Epidermal melanocyte (primary cell): Measurements from ENCODE around the gene S100A9.
"Not testable (repeated sequence)": the region's sequence is repeated elsewhere in the genome, so short reads cannot be mapped to it uniquely, and the experiment has no call there.

ENCODE experiments used
- DNase-seq: peaks from one replicate; pipeline ENCODE4 v3.0.0; 2011; ENCODE audit warnings: low spot score; ENCODE audit not compliant: insufficient read length

The S100A9 gene

DNA sequence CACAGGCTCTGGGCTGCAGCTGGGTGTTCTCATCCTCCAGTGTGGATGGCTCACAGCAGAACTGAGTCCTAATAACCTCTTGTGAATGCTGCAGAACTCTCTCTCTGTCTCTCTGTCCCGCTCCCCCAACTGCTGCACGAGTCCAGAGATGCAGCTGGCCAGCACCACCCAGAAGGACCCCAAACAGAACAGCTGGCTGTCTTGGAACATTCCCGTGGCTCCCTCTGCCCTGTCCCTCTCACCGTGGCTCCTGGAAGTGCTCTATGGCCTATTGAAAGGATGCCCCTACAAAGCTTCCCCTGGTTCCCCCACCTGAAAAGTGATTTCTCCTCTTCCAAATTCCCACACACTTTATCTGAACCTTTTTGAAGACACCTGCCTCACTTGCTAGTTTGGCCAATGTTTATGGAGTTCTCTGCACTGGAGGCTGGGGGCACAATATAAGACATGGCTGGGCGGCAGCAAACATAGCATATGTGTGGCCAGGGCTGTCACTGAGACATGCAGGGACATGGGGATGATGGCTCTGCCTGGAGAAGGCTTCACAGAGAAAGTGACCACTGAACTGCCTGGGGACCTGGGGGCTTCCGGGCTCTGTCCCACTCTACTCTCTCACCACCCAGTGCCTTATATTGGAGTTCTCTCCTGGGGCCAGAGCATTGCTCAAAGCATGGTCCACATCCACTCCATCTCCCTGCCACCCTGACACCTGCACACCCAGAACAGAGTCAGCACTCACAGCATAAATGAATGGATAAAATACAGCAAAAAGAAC, 48.4 kb downstream of the S100A9 start:
- DNase-seq = not testable (repeated sequence)

DNA sequence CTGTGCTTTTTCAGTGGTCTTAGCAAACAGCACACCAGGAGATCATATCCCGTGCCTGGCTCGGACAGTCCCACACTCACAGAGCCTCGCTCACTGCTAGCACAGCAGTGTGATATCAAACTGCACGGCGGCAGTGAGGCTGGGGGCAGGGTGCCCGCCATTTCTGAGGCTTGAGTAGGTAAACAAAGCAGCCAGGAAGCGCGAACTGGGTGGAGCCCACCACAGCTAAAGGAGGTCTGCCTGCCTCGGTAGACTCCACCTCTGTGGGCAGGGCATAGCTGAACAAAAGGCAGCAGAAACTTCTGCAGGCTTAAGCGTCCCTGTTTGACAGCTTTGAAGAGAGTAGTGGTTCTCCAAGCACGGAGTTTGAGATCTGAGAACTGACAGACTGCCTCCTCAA, 49.6 kb downstream of the S100A9 start:
- DNase-seq = not testable (repeated sequence)
